HG03558 (cell line): ENCODE data around the gene ZNF687.
"Not testable (repeated sequence)": the region's sequence is repeated elsewhere in the genome, so short reads cannot be mapped to it uniquely, and the experiment has no call there.

ENCODE experiments used
- ATAC-seq: cut with Tn5 transposase; IDR thresholded peaks from one replicate; pipeline ENCODE4 v1.9.1; 2021; ENCODE audit warnings: moderate number of reproducible peaks; ENCODE audit not compliant: unreplicated experiment; ENCODE audit errors: extremely low read depth

Gene ZNF687

DNA sequence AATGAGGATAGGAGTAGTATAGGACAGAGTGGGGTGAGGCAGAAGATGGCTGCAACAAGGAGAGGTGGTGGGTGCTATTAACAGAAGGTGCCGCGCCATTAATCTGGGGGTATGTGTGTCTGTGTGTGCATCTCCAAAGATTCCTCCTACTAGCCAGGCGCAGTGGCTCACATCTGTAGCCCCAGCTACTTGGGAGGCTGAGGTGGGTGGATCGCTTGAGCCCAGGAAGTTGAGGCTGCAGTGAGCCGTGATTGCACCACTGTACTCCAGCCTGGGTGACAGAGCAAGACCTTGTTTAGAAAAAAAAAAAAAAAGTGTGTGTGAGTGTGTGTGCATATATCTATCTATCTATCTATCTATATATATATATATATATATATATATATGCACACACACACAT lies 6.8 kb upstream of the ZNF687 start:
- ATAC-seq, result not testable (repeated sequence)

DNA sequence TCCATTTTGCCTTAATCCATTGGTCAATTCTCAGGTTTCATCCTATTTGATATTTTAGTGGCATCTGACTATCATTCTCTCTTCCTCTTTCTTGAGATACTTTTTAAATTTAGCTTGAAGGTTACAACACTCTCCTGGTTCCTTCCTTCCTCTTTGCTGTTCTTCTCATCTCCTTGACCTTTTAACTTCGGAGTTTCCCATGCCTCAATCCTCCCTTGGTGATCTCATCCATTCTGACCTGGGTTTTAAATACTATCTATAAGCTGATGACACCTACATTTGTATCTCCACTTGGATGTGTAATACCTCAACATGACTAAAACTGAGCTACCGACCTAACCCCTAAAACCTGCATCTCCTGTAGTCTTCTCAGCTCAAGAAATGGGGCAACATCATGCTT lies 4.8 kb upstream of the ZNF687 start:
- no peak for ATAC-seq

DNA sequence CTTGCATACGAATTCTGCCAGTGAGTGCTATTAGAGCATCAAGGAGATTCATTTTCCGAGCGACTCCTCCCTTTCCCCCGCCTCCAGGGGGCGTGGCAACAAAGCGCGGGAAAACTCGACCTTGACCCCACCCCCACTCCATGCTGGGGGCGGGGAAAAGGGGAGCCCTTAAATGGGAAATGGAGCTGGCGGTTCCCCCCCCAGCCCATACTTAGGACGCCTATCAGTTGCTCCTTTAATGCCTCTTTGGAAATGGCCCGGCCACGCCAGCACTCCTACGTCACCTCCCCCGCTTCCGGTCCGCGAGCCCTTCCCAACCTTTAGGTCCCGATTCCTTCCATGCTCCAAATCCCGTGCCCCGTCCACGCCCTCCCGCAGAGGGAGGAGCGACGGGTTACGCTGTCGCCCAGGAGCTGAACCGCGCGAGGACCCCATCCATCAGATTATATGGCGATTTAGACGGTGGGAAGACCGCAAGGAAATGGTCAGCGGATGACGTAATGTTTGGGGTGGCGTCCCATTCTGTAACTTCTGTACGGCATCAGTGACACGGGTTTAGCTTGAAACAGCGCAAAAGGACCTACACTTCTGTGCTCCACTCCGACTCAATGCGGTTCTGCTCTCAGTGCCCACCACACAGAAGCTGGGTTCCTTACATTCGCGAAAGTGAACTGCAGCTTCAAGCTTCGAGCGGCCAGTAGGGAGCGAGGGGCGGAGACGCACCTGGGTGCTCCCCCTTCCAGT lies 702 bp upstream of the ZNF687 start:
- ATAC-seq, result no peak

DNA sequence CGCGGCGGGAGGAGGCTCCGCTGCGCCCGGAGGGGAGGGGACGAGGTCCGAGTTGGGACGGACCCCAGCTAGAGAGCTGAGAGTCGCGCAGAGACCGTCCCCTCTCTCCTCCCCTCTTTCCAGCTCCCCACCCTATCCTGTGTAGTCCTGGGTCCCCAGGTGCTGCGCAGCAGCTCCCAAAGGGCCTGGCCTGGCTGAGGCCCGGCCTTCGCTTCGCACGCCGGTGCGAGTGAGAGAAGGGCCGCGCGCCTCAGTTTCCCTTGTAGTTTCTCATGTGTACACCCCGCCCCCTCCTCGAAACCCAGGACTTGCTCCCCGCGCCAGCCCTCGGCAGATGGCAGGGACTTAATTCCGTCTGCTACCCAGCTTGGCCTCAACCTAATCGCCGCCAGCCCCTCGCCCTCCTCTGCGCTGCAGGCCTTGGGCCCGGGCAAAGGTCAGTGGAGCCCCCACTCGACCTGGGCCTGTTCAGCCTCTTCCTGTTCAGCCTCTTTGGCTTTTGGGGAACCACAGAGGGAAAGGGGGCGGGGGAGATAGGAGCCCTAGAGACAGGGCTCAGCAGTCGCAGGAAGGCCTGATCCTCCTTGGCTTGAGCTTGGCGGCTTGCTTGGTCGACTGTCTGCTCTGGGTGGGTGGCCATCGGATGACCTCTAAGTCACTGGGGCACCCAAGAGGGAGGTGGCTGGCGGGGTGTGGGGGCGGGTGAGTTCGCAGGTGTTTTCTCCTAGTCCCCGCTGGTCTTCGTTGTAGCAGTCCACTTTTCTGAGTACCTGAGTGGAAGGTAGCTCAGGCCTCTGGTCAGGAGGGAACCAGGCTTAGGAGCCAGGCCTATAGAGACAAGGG lies 1.0 kb downstream of the ZNF687 start:
- no peak for ATAC-seq

DNA sequence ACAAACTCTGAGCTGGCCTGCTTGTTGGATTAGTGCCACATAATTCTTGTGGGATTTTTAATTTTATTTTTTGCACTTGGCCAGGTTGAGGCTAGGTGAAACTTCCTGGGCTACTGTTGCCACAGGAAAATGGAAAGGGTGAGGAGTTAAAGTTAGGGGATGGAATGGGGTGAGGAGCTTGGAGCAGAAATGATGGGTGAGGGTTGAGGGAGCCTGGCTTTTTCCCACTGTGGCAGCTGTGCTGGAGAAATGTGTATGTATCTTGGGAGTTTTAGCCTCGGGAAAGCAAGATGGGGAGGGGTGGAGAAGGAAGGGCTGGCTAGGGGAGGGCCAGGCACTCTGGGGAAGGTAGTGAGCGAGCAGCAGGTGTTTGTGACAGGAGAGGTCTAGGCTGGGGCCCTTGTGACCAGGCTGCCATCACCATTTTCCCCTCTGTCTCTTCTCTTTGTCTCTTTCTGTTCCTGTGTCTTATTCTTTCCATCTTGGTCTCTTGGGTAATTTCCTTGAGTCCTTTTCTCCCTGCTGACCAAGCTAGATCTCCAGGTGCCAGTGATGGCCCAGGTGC lies 2.0 kb downstream of the ZNF687 start:
- ATAC-seq, result no peak

DNA sequence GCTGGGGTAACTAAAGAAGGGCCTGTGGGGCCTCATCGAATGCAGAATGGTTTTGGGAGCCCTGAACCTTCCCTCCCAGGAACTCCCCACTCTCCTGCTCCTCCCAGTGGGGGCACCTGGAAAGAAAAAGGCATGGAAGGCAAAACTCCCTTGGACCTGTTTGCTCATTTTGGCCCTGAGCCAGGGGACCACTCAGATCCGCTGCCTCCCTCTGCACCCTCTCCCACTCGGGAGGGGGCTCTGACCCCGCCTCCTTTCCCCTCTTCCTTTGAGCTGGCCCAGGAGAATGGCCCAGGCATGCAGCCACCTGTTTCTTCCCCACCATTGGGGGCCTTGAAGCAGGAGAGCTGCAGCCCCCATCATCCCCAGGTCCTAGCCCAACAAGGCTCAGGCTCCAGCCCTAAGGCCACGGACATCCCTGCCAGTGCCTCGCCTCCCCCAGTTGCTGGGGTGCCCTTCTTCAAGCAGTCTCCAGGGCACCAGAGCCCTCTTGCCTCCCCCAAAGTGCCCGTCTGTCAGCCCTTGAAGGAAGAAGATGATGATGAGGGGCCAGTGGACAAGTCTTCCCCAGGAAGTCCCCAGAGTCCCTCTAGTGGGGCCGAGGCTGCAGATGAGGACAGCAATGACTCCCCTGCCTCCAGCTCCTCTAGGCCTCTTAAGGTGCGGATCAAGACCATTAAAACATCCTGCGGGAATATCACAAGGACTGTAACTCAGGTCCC lies 4.7 kb downstream of the ZNF687 start:
- no peak for ATAC-seq

DNA sequence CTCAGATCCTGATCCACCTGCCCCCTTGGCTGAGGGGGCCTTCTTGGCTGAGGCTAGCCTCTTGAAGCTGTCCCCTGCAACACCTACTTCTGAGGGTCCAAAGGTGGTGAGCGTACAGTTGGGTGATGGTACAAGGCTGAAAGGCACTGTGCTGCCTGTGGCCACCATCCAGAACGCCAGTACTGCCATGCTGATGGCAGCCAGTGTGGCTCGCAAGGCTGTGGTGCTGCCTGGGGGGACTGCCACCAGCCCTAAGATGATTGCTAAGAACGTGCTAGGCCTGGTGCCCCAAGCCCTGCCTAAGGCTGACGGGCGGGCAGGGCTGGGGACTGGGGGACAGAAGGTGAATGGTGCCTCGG lies 5.2 kb downstream of the ZNF687 start:
- ATAC-seq, result no peak

DNA sequence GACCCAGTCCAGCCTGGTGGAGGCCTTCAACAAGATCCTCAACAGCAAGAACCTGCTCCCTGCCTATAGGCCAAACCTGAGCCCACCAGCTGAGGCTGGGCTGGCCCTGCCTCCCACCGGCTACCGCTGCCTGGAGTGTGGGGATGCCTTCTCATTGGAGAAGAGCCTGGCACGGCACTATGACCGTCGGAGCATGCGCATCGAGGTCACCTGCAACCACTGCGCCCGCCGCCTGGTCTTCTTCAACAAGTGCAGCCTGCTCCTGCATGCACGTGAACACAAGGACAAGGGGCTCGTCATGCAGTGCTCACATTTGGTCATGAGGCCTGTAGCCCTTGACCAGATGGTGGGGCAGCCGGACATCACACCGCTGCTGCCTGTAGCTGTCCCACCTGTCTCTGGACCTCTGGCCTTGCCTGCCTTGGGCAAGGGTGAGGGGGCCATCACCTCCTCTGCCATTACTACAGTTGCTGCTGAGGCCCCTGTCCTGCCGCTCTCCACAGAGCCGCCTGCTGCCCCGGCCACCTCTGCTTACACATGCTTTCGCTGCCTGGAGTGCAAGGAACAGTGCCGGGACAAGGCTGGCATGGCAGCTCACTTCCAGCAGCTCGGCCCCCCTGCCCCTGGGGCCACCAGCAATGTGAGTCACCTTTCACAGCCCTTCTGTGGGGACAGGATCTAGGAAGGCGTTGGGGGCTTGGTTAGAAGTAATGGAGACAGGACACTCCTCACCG lies 5.8 kb downstream of the ZNF687 start:
- no peak for ATAC-seq

DNA sequence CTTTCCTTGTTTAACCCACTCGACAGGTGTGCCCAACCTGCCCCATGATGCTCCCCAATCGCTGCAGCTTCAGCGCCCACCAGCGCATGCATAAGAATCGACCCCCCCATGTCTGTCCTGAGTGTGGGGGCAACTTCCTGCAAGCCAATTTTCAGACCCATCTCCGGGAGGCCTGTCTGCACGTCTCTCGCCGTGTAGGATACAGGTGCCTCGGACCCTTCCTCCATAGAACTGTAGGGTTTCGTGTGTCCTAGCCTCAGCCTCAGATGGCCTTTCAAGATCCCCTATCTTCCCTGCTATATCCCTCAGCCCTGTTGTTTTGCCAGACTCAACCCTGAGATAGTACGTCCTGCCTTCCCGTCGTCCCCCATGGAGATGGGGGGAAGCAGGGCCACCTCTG lies 6.4 kb downstream of the ZNF687 start:
- ATAC-seq, result no peak

DNA sequence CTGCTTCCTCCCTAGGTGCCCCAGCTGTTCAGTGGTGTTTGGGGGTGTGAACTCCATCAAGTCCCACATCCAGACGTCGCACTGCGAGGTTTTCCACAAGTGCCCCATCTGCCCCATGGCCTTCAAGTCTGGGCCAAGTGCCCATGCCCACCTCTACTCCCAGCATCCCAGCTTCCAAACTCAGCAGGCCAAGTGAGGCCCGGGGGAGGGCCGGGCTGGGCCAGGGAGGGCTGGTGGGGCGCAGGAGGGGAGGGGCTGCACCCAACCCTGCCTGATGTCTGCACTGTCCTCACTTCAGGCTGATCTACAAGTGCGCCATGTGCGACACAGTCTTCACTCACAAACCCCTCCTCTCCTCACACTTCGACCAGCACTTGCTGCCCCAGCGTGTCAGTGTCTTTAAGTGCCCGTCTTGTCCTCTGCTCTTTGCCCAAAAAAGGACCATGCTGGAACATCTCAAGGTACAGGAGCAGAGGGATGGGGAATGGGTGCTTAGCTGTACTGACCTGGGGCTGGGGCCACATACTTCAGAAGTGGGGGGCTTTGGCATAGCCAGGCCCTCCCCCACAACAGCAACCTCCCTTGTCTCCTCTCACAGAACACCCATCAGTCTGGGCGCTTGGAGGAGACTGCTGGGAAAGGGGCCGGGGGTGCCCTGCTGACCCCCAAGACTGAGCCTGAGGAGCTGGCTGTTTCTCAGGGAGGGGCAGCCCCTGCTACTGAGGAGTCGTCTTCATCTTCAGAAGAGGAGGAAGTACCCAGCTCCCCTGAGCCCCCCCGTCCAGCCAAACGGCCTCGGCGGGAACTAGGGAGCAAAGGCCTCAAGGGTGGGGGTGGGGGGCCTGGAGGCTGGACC lies 7.2 kb downstream of the ZNF687 start:
- ATAC-seq, result no peak

DNA sequence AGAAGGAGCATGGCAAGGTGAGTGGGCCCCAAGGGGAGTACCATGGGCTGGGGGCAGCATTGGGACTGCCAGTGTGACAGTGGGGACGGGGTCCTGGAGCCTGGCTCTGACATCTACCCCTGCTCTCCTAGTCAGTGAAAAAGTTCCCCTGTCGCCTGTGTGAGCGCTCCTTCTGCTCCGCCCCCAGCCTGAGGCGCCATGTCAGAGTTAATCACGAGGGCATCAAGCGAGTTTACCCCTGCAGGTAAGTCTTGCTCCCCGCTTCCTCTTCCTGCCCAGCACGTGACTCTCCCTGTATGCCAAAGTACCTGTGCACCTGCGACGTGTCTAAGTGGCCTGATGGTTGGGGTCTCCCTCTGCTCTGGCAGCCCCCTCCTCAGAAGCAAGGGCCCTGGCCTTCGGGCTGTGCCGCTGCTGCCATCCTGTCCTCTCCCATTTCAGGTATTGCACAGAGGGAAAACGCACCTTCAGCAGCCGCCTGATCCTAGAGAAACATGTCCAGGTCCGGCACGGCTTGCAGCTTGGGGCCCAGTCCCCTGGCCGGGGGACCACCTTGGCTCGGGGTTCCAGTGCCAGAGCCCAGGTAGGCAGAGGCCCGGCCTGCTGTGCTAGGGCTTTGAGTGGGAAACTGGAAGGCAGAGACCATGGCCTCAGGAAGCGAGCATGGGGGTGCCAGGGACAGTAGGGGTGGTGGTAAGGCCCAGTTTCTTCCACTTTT lies 8.1 kb downstream of the ZNF687 start:
- ATAC-seq, result no peak

DNA sequence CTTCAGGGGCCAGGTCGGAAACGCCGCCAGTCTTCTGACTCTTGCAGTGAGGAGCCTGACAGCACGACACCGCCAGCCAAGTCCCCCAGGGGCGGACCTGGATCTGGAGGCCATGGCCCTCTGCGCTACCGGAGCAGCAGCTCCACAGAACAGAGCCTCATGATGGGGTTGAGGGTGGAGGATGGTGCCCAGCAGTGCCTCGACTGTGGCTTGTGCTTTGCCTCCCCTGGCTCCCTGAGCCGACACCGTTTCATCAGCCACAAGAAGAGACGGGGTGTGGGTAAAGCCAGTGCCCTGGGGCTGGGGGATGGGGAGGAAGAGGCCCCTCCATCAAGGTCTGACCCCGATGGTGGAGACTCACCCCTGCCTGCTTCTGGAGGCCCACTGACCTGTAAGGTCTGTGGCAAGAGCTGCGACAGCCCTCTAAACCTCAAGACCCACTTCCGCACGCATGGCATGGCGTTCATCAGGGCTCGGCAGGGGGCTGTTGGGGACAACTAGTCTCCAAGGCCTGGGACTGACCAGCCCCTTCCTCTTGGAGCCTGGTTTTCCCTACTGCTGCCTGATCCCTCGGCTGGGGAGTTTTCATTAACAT lies 8.7 kb downstream of the ZNF687 start:
- ATAC-seq, result no peak

DNA sequence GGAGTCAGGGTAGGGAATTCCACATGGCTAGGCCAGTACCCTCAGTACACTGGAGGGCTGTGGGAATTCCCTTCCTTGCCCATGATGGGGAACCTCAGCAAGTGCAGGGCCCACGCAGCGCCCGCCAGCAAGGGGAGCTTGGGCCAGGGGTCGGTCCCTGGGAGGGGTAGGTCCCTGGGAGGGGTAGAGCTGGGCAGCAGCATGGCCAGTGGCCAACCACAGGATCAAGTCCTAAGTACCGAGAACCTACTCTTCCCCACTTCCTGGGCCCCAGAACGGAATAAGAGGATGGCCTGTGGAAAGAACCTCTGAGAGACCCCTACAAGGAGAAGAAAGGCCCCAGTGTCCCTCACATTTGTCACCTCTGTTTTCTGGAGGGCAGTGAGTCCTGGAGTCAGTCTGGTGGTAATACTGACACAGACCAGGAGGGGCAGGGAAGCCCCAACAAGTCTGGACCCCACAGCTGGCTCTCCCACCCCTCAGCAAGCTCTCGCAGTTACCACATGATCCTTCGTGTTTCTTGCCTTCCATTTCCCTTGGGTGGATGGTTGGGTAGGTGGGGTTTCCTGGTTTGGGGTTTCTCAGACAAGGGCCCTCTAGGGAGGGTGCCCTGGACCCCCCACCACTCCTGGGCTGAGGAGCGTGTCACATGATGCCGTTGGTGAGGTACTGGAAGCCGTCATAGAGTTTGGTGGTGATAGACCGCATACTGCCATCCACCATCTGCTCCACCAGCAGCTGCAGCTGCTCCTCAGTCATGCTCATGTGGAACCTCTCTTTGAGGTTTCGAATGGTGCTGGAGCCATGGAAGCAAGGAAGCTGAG lies 10.3 kb downstream of the ZNF687 start:
- no peak for ATAC-seq

DNA sequence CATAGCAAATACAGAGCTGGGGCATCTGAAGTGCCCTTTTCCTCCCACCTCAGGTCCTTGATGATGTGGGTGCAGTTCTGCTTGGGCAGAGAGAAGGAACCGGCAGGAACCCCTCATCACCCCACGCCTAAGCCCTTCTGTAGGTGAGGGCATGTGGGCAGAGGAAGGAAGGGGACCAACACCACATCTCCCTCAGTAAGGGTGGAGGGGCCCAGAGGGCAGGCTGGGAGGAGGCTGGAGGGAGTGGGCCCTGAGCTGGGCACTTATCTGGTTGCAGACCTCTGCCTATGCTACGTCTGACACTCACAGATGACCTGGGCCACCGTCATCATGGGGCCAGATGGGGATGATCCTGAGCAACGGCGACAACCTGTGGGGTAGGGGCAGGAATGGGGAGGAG lies 11.0 kb downstream of the ZNF687 start:
- ATAC-seq, result no peak

DNA sequence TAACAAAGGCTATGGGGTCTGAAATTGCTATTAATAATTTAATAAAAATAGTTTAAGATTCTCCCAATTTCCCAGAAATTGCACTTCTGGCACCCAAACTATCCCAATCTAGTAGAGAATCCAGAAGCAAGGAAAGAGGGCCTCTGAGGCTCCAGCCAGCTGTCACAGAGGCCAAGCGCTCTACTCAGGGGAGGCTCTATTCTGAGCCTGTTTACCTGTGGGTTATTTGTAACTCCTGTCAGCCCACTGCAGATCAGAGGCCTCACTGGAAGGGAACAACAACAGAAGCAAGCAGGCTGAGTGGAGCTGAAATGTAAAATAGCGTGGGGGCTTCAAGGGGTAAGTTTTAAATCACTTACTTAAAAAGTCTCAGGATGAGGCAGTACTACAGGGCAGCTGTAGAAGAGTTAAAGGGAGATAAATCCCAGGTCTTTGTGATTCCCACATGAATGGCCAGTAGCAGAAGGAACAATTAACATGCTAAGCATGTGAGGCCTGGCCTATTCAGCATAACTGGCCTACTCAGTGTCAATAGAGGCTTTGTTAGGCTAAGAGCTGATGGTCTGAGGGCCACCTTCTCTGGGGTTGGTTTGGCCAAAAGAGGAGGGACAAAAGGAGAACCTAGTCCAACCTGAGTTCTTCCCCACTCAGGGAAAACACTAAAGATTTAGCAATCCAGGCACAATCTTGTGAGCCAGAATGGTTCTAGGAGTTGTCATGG lies 12.8 kb downstream of the ZNF687 start:
- ATAC-seq, result no peak

DNA sequence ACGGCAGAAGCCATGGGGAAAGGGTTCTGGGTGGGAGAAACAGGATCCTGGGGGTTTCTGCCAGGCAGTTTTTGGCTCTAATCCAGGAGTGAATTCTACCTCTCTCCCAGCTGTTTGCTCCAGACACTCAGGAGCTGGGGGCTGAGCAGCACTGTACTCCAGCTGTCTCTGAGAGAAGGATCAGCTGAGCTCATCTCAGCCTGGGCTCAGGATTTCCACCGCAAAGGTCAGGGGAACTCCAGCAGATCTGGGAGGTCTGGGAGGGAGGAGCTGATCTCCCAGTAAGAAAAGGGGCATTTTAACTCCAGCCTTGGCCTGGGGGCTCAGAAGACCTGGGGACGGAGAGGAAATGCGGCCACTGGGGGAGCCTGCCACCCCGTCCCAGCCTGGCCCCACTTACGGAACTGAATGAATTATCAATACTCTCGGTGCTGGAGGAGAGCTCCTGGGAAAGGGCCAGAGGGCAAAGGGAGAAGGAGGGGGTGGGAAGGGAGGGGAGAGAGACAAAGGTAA lies 27.8 kb downstream of the ZNF687 start:
- no peak for ATAC-seq

DNA sequence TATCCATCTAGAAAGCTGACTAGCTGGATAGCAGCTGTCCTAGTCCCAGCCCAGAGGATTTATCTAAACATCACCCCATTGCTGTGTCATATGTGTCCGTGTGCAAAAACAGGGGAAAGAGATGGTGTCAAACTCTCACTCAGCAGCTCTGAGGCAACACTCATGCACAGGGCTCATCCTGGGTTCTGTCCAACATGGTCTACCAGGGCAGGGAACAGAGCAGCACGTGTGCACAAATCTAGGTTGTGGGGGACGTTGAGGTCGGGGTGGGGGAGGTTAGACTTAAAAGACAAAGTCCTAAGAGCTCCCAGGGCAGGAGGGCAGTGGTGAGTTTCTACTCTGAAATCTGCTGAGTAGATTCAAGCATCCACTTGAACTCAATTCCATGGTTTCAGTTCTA lies 28.9 kb downstream of the ZNF687 start:
- no peak for ATAC-seq
